ENCODE results near the gene LMOD2.

The LMOD2 gene

GRCh38 chr7:123653162-123653561 lies 2.5 kb upstream of the LMOD2 start:
- TF ChIP-seq Cebpa-rat (IDR thresholded peaks at IDR 0.05), result no peak
- Histone ChIP-seq H3K9ac (no peak overlapping the region), H3K4me2 (no peak overlapping the region), H3K27ac (no peak overlapping the region), H4K20me1 (no peaks in the 10 kb centered on the region), H3K9me3 (replicated peaks in 1 of 11) (no peaks in the 10 kb centered on the region), H3K4me3 (no peak overlapping the region), H3K4me1 (peaks cover 0 to 6% (median 0%) of the 10 kb centered on the region in 10 experiments; a peak in 1 of 20 replicates), H3K36me3 (no peaks in the 10 kb centered on the region), H3K27me3 (no peaks in the 10 kb centered on the region)

DNA sequence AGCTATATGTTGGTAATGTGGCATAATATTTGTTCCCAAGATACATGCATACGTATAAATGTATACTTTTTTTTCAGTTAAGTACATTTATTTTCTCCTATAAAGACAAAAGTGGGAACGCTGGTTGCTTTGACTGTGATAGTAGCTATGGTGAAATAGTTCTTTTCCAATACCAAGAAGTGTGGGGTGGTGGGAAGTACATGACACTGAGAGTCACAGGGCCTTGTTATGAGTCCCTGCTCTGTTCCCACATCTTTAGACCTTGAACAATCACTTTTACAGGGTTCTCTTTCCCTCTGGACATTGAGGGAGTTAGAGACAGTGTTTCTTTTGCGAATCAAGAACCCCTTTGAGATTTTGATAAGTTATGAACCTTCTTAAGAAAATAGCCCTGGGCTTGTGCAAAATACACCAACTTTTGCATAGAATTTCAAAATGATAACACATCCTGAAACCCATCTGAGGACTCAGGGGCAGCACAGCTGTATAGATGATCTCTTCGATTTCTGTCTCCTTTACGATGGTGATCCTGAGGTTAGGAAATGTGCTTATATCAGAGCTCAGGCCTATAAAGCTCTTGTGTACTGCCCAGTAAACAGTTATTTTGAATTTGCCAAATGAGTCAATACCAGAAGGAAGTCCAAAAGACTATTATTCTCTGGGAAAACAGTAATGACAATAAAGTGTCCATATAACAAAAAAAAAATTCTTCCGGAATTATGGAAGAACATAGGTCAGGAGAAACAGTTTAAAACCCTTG lies 1.1 kb downstream of the LMOD2 start:
- TF ChIP-seq Cebpa-rat (IDR thresholded peaks at IDR 0.05), result no peak
- no peak overlapping the region for H3K4me3 ChIP-seq
- no peaks in the 10 kb centered on the region for H3K9me3 ChIP-seq (replicated peaks in 1 of 11)

DNA sequence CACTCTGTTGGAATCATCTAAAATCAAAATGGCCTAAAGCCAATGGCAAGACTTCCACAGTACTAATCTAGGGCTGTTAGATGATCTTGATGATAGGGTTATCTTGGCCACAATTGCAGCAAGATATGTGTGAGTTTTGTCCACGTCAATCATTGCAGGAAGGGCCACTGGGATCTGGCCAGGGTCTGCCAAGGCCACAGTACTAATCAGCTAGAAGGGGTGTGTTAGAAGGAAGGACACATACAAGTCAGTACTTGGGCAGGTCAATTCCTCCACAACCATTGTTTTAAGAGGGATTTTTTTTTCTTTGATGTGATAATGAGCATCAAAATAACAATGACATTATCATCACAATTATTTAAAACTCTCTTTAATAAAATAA lies 1.6 kb downstream of the LMOD2 start:
- no peak overlapping the region for H3K27ac ChIP-seq
- no peak overlapping the region for H3K4me3 ChIP-seq
- no peaks in the 10 kb centered on the region for H3K36me3 ChIP-seq
- peaks cover 0 to 7% (median 0%) of the 10 kb centered on the region in 10 experiments; a peak in 3 of 20 replicates for H3K4me1 ChIP-seq
- H4K20me1 ChIP-seq, result no peaks in the 10 kb centered on the region
- no peaks in the 10 kb centered on the region for H3K9me3 ChIP-seq (replicated peaks in 1 of 11)
- no peak overlapping the region for H3K4me2 ChIP-seq
- no peaks in the 10 kb centered on the region for H3K27me3 ChIP-seq
- TF ChIP-seq Cebpa-rat (IDR thresholded peaks at IDR 0.05), result no peak
- no peak overlapping the region for H3K9ac ChIP-seq

More for the DNA sequence above, 1.1 kb downstream of the LMOD2 start:
- no peak overlapping the region for H3K4me2 ChIP-seq
- no peak overlapping the region for H3K27ac ChIP-seq
- no peaks in the 10 kb centered on the region for H4K20me1 ChIP-seq
- no peaks in the 10 kb centered on the region for H3K36me3 ChIP-seq
- no peaks in the 10 kb centered on the region for H3K27me3 ChIP-seq
- no peak overlapping the region for H3K9ac ChIP-seq
- H3K4me1 ChIP-seq, result peaks cover 0 to 4% (median 0%) of the 10 kb centered on the region in 10 experiments; a peak in 3 of 20 replicates

DNA sequence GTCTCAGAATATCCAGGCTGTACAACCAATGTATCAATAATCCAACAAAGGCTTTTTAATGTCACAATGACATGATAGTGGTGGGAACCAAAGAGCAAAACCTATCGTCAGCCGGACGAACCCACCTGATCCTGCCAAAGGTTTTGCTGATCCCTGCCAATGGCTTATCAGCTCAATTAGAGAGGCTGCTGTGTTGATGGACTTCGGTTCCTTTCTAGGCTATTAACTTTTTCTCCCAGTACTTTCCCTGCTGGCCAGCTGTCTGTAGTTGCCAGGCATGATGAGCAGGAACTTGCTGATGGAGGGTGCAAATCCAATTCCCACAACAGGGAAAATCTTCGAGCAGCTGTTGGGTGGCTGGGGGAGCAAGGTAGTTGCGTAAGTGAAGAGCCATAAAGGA lies 2.4 kb downstream of the LMOD2 start:
- H3K27me3 ChIP-seq, result no peaks in the 10 kb centered on the region

DNA sequence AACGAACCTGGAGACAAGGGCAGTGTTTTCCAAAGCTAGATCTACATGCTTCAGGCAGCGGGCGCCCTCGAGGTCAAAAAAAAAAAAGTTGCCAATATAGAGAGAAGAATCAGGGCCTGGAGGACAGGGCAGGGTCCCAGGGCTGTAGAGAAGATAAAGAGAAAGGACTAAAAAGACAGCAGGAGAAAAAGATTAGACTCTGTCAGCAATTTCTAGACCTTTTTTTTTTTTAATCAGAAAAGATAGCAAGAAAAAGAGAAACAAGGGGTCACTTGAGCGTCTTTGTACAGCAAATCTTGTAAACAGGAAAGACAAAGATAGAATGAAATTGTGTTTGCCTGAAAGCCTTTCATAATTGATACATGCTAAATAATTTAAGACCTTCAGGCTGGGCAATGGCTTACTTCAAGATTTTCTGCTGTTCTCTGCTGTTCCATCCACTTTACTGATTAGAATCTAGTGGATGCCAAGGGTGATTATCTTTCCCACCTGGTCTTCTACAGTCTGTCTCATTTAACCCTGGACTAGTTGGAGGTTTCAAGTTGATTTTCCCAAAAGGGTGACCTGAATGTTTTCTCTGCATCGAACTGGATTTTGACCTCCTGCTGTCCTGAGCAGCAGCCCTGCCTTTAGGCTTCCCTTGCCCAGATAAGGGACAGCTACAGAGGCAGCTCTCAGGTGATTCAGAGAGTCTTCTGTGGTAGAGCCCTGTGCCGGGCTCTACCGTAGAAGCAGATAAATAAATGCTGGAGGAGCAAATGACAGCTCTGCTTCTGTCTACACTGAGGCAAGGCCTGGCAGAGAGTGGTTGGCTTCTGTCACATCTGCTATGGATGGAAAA lies 5.1 kb downstream of the LMOD2 start:
- no peak overlapping the region for H3K4me2 ChIP-seq
- peaks cover 0 to 7% (median 0%) of the 10 kb centered on the region in 10 experiments; a peak in 3 of 20 replicates for H3K4me1 ChIP-seq
- no peak overlapping the region for H3K4me3 ChIP-seq
- TF ChIP-seq Cebpa-rat (IDR thresholded peaks at IDR 0.05), result no peak
- H3K27ac ChIP-seq, result no peak overlapping the region
- no peaks in the 10 kb centered on the region for H3K27me3 ChIP-seq
- no peak overlapping the region for H3K9ac ChIP-seq
- H3K9me3 ChIP-seq (replicated peaks in 1 of 11), result no peaks in the 10 kb centered on the region
- H3K36me3 ChIP-seq, result no peaks in the 10 kb centered on the region
- H4K20me1 ChIP-seq, result no peaks in the 10 kb centered on the region

More for the DNA sequence above, 2.4 kb downstream of the LMOD2 start:
- no peaks in the 10 kb centered on the region for H3K36me3 ChIP-seq
- peaks cover 0 to 7% (median 0%) of the 10 kb centered on the region in 10 experiments; a peak in 3 of 20 replicates for H3K4me1 ChIP-seq
- no peak overlapping the region for H3K4me2 ChIP-seq
- TF ChIP-seq Cebpa-rat (IDR thresholded peaks at IDR 0.05), result no peak
- H3K9ac ChIP-seq, result no peak overlapping the region
- no peaks in the 10 kb centered on the region for H4K20me1 ChIP-seq
- H3K9me3 ChIP-seq (replicated peaks in 1 of 11), result no peaks in the 10 kb centered on the region
- H3K4me3 ChIP-seq, result no peak overlapping the region
- no peak overlapping the region for H3K27ac ChIP-seq

DNA sequence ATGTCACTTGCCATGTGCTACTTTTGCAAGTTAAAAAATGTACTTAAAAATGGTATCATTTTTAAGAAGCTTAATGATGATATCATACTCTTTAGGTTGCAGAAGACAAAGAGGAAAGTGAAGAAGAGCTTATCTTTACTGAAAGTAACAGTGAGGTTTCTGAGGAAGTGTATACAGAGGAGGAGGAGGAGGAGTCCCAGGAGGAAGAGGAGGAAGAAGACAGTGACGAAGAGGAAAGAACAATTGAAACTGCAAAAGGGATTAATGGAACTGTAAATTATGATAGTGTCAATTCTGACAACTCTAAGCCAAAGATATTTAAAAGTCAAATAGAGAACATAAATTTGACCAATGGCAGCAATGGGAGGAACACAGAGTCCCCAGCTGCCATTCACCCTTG lies 6.1 kb downstream of the LMOD2 start:
- Histone ChIP-seq H3K27ac (no peak overlapping the region), H3K4me2 (peak overlapping the region in 4 of 11 experiments; percentile 11 to 38 (median 23); a peak in 4 of 22 replicates), H3K4me1 (peaks cover 0 to 7% (median 0%) of the 10 kb centered on the region in 10 experiments; a peak in 3 of 20 replicates), H3K9ac (no peak overlapping the region), H3K9me3 (replicated peaks in 1 of 11) (no peaks in the 10 kb centered on the region), H3K36me3 (no peaks in the 10 kb centered on the region), H4K20me1 (no peaks in the 10 kb centered on the region), H3K27me3 (no peaks in the 10 kb centered on the region), H3K4me3 (no peak overlapping the region)
- TF ChIP-seq Cebpa-rat (IDR thresholded peaks at IDR 0.05), result no peak

- Histone ChIP-seq H3K9me3 (replicated peaks in 1 of 11) (no peaks in the 10 kb centered on the region), H3K4me3 (no peak overlapping the region), H3K9ac (no peak overlapping the region), H3K4me1 (peaks cover 0 to 7% (median 0%) of the 10 kb centered on the region in 10 experiments; a peak in 3 of 20 replicates), H3K27me3 (no peaks in the 10 kb centered on the region), H3K4me2 (peak overlapping the region in 2 of 11 experiments; percentile 16 to 38; a peak in 2 of 22 replicates), H3K27ac (no peak overlapping the region), H4K20me1 (no peaks in the 10 kb centered on the region), H3K36me3 (no peaks in the 10 kb centered on the region)
- TF ChIP-seq Cebpa-rat (IDR thresholded peaks at IDR 0.05), result no peak
These were observed 6.6 kb downstream of the LMOD2 start for GRCh38 chr7:123662293-123662692.

DNA sequence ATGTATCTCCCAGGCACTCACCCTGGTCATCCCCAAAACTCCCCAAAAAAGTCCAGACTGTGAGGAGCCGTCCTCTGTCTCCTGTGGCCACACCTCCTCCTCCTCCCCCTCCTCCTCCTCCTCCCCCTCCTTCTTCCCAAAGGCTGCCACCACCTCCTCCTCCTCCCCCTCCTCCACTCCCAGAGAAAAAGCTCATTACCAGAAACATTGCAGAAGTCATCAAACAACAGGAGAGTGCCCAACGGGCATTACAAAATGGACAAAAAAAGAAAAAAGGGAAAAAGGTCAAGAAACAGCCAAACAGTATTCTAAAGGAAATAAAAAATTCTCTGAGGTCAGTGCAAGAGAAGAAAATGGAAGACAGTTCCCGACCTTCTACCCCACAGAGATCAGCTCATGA lies 7.1 kb downstream of the LMOD2 start:
- H3K27ac ChIP-seq, result no peak overlapping the region
- no peaks in the 10 kb centered on the region for H4K20me1 ChIP-seq
- H3K4me3 ChIP-seq, result no peak overlapping the region
- no peaks in the 10 kb centered on the region for H3K27me3 ChIP-seq
- TF ChIP-seq Cebpa-rat (IDR thresholded peaks at IDR 0.05), result no peak
- H3K36me3 ChIP-seq, result no peaks in the 10 kb centered on the region
- H3K4me1 ChIP-seq, result peaks cover 0 to 7% (median 0%) of the 10 kb centered on the region in 10 experiments; a peak in 3 of 20 replicates
- no peaks in the 10 kb centered on the region for H3K9me3 ChIP-seq (replicated peaks in 1 of 11)
- no peak overlapping the region for H3K4me2 ChIP-seq
- no peak overlapping the region for H3K9ac ChIP-seq

- no peaks in the 10 kb centered on the region for H3K9me3 ChIP-seq (replicated peaks in 1 of 11)
- no peak overlapping the region for H3K9ac ChIP-seq
- H3K27ac ChIP-seq, result no peak overlapping the region
- no peak overlapping the region for H3K4me3 ChIP-seq
- no peaks in the 10 kb centered on the region for H4K20me1 ChIP-seq
- H3K4me1 ChIP-seq, result peaks cover 0 to 7% (median 0%) of the 10 kb centered on the region in 10 experiments; a peak in 3 of 20 replicates
- H3K4me2 ChIP-seq, result no peak overlapping the region
- no peaks in the 10 kb centered on the region for H3K36me3 ChIP-seq
- TF ChIP-seq Cebpa-rat (IDR thresholded peaks at IDR 0.05), result no peak
- no peaks in the 10 kb centered on the region for H3K27me3 ChIP-seq
These were observed 7.5 kb downstream of the LMOD2 start for GRCh38 chr7:123663200-123663599.
